Stomach smooth muscle (tissue), 2 donors: ENCODE data around the gene MYOM3.

Source experiments
- H3K27ac ChIP-seq: one replicate; pipeline ENCODE4 v1.7.0; 2013; ENCODE audit warnings: mild to moderate bottlenecking, low read length, inconsistent platforms
- H3K27me3 ChIP-seq, 2 donors: one replicate each; pipeline ENCODE4 v1.7.0; 2013; ENCODE audit warnings: low read length in 2 of 2; ENCODE audit not compliant: insufficient read depth in 2 of 2, control insufficient read depth in 1 of 2
- H3K36me3 ChIP-seq, 2 donors: one replicate each; pipeline ENCODE4 v1.7.0; 2013; ENCODE audit warnings: low read length in 2 of 2; ENCODE audit not compliant: control insufficient read depth in 2 of 2, insufficient read depth in 2 of 2
- H3K4me1 ChIP-seq: one replicate; pipeline ENCODE4 v1.7.0; 2013; ENCODE audit warnings: low read length; ENCODE audit not compliant: control insufficient read depth, insufficient read depth
- H3K4me3 ChIP-seq, 2 donors: one replicate each; pipeline ENCODE4 v1.7.0; 2013; ENCODE audit warnings: low read length in 2 of 2
- H3K9ac ChIP-seq, 2 donors: one replicate each; pipeline ENCODE4 v1.7.0; 2013; ENCODE audit warnings: low read length in 2 of 2, mild to moderate bottlenecking in 1 of 2
- H3K9me3 ChIP-seq, 2 donors: one replicate each; pipeline ENCODE4 v1.7.0; 2013; ENCODE audit warnings: low read length in 2 of 2; ENCODE audit not compliant: control insufficient read depth in 2 of 2
- donor health status: healthy.
- donor health status: Pancreatic carcinoma.

The MYOM3 gene

GRCh38 chr1:24114753-24115152 is 2.8 kb upstream of the MYOM3 start:
- Histone ChIP-seq H3K9me3 (no peaks in the 10 kb centered on the region), H3K27me3 (peaks cover 5 to 7% of the 10 kb centered on the region in 2 donors), H3K4me3 (no peak overlapping the region), H3K27ac (no peak overlapping the region), H3K4me1 (peaks cover 10% of the 10 kb centered on the region), H3K9ac (no peak overlapping the region), H3K36me3 (no peaks in the 10 kb centered on the region)

- Histone ChIP-seq H3K4me1 (peaks cover 8% of the 10 kb centered on the region), H3K36me3 (no peaks in the 10 kb centered on the region), H3K27ac (no peak overlapping the region), H3K9ac (no peak overlapping the region), H3K4me3 (no peak overlapping the region), H3K9me3 (no peaks in the 10 kb centered on the region), H3K27me3 (peaks cover 3 to 7% of the 10 kb centered on the region in 2 donors)
These were observed 1.7 kb upstream of the MYOM3 start for GRCh38 chr1:24113641-24114033.

- Histone ChIP-seq H3K4me1 (peaks cover 8% of the 10 kb centered on the region), H3K36me3 (no peaks in the 10 kb centered on the region), H3K9ac (no peak overlapping the region), H3K4me3 (no peak overlapping the region), H3K9me3 (no peaks in the 10 kb centered on the region), H3K27ac (no peak overlapping the region), H3K27me3 (peaks cover 0 to under 1% of the 10 kb centered on the region in 2 donors)
These were observed 506 bp downstream of the MYOM3 start for GRCh38 chr1:24111262-24111995.

GRCh38 chr1:24110642-24111261 is 1.2 kb downstream of the MYOM3 start:
- Histone ChIP-seq H3K27me3 (no peaks in the 10 kb centered on the region), H3K9me3 (no peaks in the 10 kb centered on the region), H3K4me1 (peaks cover 8% of the 10 kb centered on the region), H3K4me3 (no peak overlapping the region), H3K9ac (no peak overlapping the region), H3K36me3 (no peaks in the 10 kb centered on the region), H3K27ac (no peak overlapping the region)

GRCh38 chr1:24109686-24110475 is 2.1 kb downstream of the MYOM3 start:
- Histone ChIP-seq H3K9ac (no peak overlapping the region), H3K27me3 (no peaks in the 10 kb centered on the region), H3K4me3 (no peak overlapping the region), H3K9me3 (no peaks in the 10 kb centered on the region), H3K36me3 (no peaks in the 10 kb centered on the region), H3K27ac (no peak overlapping the region), H3K4me1 (peaks cover 8% of the 10 kb centered on the region)

GRCh38 chr1:24109166-24109483 is 2.8 kb downstream of the MYOM3 start:
- no peaks in the 10 kb centered on the region for H3K9me3 ChIP-seq
- no peak overlapping the region for H3K27ac ChIP-seq

GRCh38 chr1:24108334-24109165 is 3.4 kb downstream of the MYOM3 start:
- no peak overlapping the region for H3K9ac ChIP-seq
- H3K4me3 ChIP-seq = no peak overlapping the region
- no peak overlapping the region for H3K27ac ChIP-seq
- H3K9me3 ChIP-seq = no peaks in the 10 kb centered on the region
- H3K36me3 ChIP-seq = no peaks in the 10 kb centered on the region
- H3K27me3 ChIP-seq = no peaks in the 10 kb centered on the region
- H3K4me1 ChIP-seq = peaks cover 8% of the 10 kb centered on the region

More at GRCh38 chr1:24109166-24109483, 2.8 kb downstream of the MYOM3 start:
- Histone ChIP-seq H3K9ac (no peak overlapping the region), H3K27me3 (no peaks in the 10 kb centered on the region), H3K4me3 (no peak overlapping the region), H3K36me3 (no peaks in the 10 kb centered on the region), H3K4me1 (peaks cover 8% of the 10 kb centered on the region)

- H3K27me3 ChIP-seq = no peaks in the 10 kb centered on the region
- H3K4me3 ChIP-seq = no peak overlapping the region
- no peaks in the 10 kb centered on the region for H3K9me3 ChIP-seq
- H3K36me3 ChIP-seq = no peaks in the 10 kb centered on the region
- peaks cover 16% of the 10 kb centered on the region for H3K4me1 ChIP-seq
- no peak overlapping the region for H3K27ac ChIP-seq
- H3K9ac ChIP-seq = no peak overlapping the region
These were observed 4.3 kb downstream of the MYOM3 start for GRCh38 chr1:24107462-24108138.

GRCh38 chr1:24105368-24106160 is 6.4 kb downstream of the MYOM3 start:
- H3K9ac ChIP-seq = no peak overlapping the region
- no peak overlapping the region for H3K27ac ChIP-seq
- H3K4me1 ChIP-seq = peaks cover 11% of the 10 kb centered on the region
- H3K36me3 ChIP-seq = no peaks in the 10 kb centered on the region
- H3K27me3 ChIP-seq = no peaks in the 10 kb centered on the region
- H3K9me3 ChIP-seq = no peaks in the 10 kb centered on the region
- H3K4me3 ChIP-seq = no peak overlapping the region
